Activated CD8-positive, alpha-beta memory T cell treated with anti-CD3 and anti-CD28 coated beads, Interleukin-2, amount 50 U/mL, for 48 hours (primary cell): ENCODE measurements around the gene NTSR1.

Experiments
- DNase-seq: peaks from one replicate; pipeline ENCODE4 v3.0.0-alpha.2; 2020

The NTSR1 gene

GRCh38 chr20:62727584-62728027 lies 19.0 kb downstream of the NTSR1 start:
- no peak for DNase-seq

DNA sequence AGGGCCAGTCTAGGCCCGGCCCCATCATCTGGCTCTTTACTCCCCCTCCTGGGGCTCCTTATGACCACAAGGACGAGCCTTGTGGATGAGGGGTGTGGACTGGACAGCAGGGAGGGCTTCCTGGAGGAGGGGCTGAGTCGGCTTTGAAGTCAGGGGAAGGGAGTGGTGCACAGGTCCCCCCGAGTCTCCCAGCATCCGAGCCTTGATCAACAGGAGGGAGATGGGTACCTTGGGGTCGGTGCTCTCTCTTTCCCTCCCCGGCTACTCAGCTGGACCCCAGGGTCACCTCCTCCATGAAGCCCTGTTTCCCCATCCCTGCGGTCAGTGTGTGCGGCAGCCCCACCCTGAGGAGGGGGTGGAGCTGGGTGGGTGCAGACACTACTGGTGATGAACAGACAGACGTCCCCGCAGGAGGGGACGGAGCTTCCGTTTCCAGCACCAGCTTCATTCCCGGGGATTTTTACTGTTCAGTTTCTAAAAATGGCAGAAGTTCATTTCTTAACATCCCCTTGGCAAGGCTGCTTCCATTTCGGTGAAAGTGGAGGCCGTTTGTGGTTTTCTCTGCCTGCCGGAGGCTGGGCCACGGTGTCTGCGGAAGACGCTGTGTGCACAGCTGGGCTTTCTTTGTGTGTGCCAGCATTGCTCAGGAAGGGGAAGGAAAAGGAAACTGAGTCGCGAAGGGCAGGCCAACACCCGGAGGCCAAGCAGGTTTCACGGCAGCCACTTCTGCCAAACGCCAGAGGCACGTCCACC lies 19.6 kb downstream of the NTSR1 start:
- no peak for DNase-seq

DNA sequence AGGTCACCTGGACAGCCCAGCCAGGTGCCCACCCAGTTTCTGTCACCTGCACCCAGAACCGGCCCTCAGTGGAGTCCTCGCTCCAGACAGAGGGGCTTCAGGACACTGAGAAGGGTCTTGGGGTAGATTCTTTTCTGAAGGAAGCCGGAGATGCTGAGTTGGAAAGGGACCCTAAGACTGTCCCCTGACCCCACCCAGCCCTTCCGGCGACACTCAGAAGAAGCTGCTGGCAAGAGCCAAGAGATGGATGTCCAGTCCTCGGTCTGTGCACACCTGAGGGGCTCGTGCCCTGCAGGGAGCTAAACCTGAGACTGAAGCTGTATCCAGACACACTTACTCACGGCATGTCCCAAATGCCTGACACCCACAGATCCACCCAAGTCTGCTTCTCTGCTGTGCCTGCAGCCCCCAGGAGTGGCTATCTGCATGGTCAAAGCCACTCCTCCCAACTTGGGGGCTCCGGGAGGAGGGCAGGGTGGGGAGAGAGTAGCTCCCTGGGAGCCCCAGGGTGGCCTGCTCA lies 20.2 kb downstream of the NTSR1 start:
- DNase-seq, result no peak

DNA sequence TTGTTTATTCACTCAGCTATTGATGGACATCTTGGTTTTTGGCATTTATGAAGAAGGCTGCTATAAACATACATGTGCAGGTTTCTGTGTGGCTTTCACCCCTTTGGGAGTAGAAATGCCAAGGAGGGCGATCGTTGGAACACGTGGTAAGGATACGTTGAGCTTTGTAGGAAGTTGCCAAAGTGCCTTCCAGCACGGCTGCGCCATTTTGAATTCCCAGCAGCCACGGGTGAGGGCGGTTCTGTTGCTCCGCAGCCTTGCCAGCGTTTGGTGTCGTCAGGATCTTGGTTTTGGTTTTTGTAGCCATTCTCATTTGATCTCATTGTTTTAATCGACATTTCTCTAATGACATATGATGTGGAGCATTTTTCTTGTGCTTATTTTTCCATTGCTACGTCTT lies 21.8 kb downstream of the NTSR1 start:
- DNase-seq, result no peak

DNA sequence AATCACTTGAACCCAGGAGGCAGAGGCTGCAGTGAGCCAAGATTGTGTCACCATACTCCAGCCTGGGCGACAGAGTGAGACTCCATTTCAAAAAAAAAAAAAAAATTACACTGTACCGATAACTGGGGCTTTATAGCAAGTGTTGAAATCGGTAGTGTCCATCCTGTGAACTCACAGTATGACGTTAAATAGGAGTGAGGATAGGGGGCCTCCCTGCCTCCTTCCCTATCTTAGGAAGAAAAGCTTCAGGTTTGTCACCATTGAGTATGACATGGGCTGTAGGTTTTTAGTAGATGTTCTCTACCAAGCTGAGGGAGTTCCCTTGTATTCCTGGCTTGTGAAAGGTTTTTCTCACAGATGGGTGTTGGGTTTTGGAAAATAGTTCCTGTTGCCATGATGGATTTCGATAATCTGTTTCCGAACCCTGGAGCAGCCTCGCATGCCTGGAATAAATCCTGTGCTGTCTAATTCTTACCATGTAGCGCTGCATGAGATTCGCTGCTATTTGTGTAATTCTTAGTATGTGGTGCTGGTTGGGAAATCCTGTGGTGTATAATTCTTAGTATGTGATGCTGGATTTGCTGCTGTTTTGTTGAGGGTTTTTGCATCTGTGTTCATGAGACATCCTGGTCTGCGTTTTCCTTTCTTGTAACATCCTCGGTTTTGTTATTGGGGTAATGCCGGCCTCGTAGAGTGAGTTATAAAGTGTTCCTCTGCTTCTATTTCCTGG lies 23.6 kb downstream of the NTSR1 start:
- DNase-seq, result no peak

DNA sequence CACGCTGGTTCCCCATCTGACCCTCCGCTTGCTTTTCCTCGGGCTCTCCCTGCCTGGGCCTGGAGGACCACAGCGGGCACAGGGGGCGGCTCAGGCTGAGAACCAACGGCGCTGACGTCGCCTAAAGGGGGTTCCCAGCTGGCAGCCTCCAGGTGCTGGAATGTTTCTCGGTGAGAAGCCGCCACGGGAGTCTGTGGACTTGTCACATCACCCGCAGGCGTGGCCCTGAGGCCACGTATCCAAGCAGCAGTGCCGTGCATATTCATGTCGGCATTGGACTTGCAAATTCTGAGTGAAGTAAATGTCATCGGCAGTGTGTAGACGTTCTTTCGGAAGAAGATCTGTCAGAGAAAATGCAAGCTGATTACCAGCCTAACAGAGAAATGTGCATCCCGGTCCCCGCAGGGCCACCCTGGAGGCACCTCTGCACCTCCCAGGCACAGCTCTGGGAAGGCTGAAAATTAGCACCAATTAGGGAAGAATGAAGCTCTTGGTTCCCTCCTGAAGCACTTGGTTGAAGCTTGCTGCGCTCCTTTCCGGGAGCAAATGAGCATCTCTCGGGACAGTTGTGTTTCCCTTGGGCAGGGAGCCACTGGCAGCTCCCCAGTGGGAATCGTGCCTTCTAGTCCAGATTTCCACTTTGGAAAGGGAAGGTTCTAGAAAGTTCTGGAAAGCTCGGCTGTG lies 24.3 kb downstream of the NTSR1 start:
- no peak for DNase-seq

- no peak for DNase-seq
Observed at GRCh38 chr20:62733526-62733842, 24.8 kb downstream of the NTSR1 start.

- no peak for DNase-seq
Observed at GRCh38 chr20:62733891-62734290, 25.3 kb downstream of the NTSR1 start.

- no peak for DNase-seq
Observed at GRCh38 chr20:62734326-62734725, 25.7 kb downstream of the NTSR1 start.

DNA sequence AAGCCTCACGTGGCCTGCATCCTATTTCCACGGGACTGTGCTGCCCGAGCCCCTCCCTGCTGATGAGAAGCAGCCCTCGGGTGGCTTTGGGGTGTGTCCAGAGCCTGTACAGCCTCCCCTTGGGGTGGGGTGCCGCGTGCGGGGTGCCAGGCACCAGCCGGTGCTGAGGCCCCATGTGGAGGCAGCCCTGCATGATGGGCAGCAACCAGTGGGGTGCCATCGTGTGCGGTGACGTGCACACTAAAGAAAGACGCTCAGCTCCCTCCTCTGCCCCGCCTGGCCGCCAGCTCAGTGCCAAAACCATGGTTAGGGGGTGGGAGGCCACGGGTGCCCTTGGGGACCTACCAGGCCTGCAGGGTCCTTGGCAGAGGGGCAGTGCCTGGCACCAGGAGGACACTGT lies 26.2 kb downstream of the NTSR1 start:
- DNase-seq, result no peak

DNA sequence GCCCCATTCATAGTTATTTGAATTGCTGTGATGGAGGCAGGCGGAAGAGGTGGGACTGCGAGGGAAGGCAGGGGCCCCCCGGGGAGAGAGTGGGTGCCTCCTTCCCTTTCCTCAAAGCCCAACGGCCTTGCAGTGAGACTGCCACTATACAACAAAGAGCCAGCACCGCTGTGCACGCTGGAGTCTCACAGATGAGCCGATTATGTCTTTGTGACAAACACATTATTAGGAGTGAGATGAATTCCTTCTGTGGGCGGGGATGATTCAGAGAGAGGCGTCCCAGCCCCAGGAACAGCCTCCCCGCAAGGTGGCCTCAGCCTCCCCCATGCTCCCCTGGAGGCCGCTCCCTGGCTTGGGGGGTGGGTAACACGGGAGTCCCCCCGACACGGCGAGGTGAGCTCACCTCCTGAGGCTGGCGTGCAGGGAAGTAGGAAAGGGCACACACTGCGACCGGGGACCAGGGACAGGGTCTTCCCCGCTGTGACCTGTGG lies 26.7 kb downstream of the NTSR1 start:
- DNase-seq, result no peak

DNA sequence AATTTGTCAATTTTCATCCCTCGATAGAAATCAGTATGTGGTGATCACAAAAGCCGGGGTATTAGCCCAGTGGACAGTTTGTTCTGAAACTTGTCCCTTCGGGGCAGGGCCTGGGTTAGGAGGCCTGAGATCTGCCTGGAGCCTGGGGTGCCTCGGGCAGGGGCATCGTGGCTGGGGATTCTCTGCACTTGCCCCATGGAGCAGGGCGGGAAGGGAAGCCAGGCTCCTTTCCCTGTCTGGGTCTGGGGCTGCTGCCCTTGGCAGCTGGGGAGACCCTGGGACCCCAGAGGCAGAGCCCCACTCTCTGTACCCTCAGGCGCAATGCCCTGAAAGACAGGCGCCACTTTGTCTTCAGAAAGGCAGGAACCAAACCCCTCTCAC lies 27.4 kb downstream of the NTSR1 start:
- no peak for DNase-seq

DNA sequence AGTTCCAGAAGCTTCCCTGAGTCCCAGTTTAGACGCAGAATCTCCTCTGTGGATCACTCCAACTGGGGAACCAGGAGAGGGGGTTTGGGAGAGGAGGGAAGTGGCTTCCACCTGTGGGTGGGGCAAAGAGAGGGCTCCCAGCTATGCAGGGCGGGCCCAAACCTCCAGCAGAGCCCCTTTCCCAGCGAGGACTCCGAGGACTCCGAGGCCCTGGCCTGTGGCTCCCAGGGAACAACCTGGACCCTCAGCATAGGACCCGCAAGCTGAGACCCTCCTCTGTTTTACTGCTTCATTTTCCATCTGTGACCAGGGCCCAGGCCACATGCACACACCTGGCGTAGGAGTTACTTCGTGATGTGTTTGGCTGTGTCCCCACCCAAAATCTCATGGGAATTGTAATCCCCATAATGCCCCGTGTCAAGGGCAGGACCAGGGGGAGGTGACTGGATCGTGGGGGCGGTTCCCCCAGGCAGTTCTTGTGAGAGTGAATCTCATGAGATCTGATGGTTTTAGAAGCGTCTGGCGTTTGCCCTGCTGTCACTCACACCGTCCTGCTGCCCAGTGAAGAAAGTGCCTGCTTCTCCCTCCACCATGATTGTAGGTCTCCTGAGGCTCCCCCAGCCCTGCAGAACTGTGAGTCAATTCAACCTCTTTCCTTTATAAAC lies 27.9 kb downstream of the NTSR1 start:
- no peak for DNase-seq

DNA sequence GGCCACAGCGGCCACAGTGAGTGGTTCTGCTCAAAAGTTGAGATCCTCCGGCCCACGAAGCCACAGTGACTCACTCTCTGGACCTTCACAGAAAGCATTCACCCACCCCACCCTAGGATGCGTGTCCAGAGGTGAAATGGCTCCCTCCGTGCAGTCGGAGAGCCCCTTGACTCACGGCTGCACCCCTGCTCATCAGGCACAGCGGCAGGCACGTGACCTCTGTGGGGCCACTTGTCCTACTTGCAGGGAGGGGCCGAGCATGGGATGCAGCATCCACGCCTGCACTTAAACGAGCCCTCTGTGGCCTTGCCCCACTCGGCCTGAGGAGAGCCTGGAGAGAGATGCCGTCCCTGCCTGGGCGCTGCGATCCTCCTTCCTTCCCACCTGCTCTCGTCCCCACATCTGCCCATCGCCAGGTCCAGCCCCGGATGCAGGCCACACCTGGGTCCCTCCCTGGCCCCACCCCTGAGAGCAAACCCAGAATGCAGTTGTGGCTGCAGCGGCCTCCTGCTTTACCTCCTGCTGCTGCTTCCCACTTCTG lies 28.7 kb downstream of the NTSR1 start:
- DNase-seq, result no peak

DNA sequence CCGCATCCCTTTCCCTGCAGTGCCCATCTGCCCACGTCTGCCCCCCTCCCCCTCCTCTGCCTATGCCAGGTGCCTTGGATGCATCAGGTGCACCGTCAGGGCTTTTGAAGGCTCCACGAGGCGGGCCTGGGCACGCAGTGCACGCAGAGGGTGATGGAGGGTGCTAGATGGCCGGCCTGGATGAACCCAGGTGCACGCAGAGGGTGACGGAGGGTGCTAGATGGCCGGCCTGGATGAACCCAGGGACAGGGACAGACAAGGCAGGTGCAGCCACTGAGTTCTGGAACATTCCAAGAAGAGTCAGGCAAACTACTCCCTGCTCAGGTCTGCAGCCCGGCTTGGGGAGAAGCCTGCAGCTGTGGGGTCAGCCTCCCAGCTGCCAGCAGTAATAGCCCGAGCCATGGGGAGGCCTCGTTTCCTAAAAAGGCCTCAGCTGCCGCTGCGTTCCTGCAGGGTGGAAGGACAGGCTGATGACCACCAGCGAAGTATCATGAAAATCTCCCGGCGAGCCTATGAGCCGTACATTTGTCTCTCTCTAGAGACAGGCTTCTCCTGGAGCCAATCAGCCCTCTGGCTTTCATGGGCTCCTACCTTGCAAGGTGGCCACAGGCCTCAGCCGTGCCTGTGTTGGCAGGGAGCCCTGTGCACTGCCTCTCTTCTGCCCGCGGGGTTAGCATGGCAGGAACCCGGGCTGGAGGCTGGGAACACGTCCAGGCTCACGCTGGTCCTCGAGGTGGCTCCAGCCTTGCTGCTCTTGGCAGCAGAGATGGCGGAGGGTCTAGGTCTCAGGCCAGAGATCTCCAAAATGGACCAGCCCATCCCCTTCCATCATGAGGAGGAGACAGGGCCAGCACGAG lies 29.6 kb downstream of the NTSR1 start:
- DNase-seq, result no peak

GRCh38 chr20:62739067-62739466 lies 30.4 kb downstream of the NTSR1 start:
- no peak for DNase-seq

- DNase-seq, result no peak
Observed at GRCh38 chr20:62739581-62740285, 31.1 kb downstream of the NTSR1 start.

DNA sequence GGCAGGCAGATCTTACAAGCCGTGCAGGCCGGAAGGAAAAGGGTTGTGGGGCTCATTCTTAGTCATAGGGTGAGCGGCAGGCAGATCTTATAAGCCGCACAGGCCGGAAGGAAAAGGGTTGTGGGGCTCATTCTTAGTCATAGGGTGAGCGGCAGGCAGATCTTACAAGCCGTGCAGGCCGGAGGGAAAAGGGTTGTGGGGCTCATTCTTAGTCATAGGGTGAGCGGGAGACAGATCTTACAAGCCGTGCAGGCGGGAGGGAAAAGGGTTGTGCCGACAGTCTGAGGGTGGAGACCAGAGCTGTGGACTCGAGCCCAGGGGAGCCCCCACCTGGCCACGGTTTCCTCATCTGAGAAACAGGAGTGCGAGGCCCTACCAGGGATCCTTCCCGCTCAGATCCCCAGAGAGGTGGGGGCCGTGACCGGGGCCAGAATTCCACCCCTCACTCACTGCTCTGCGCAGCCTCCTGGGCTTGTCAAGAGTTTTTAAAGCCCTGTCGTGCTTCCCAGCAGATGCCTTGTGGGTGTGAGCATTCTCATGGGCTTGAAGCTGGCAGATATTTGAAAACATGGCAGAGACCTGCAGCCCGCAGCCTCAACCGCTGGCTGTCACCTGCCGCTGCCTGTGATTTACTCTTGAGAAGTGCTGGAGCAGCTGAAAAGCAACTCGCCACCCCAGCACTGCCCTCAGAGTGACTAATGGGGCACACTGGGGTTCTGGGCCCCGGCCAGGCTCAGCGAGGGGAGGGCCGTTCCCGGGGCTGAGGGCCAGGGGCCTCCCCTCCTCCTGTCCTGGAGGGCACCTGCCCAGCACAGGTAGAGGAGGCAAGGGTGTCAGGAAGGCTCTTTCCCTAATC lies 31.9 kb downstream of the NTSR1 start:
- DNase-seq, result peak; percentile 84

DNA sequence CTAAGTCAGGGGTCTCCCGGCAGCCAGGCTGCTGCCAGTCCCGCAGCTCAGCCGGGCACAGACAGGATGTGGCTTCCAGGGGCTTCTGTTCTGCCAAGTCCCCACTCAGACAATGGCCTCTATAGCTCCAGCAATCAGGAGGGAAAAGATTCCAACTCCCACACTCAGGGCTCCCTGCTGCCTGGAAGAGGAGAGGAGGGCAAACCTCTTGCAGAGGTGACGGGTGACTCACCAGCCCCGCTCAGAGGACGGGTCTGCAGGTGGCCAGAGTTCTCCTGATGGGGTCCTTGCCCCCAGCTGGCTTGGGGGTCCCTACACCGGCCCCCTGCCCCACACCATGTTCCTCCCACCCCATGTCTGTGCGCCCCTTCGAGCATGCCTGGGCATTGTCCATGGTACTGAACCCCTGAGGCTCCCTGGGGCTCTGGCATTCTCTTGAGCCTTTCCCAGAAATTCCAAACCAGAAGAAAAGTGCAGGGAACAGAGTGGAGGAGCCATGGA lies 32.6 kb downstream of the NTSR1 start:
- no peak for DNase-seq
